CD4-positive, alpha-beta T cell treated with Interleukin-4 for 1 hour (primary cell): ENCODE data around the gene CBFA2T3.
A peak's percentile ranks its signal among the peaks of the same experiment; 100 is the strongest.
"Not testable (repeated sequence)": the region's sequence is repeated elsewhere in the genome, so short reads cannot be mapped to it uniquely, and the experiment has no call there.

Source experiments
- DNase-seq, 2 donors: peaks; one replicate each; pipeline ENCODE4 v3.0.0-alpha.2; 2020 to 2022

The CBFA2T3 gene

GRCh38 chr16:89012622-89012995 is 35.6 kb upstream of the CBFA2T3 start:
- DNase-seq = no peak

GRCh38 chr16:89011909-89012621 is 35.1 kb upstream of the CBFA2T3 start:
- DNase-seq = no peak

- DNase-seq = no peak
Observed at GRCh38 chr16:89010210-89010925, 33.4 kb upstream of the CBFA2T3 start.

- DNase-seq = peak in 1 of 2 donors; percentile 31
Observed at GRCh38 chr16:89009343-89010209, 32.6 kb upstream of the CBFA2T3 start.

GRCh38 chr16:89008796-89009195 is 31.8 kb upstream of the CBFA2T3 start:
- DNase-seq = not testable (repeated sequence)

GRCh38 chr16:89007371-89008249 is 30.6 kb upstream of the CBFA2T3 start:
- DNase-seq = no peak

- no peak for DNase-seq
Observed at GRCh38 chr16:89006036-89006752, 29.2 kb upstream of the CBFA2T3 start.

- no peak for DNase-seq
Observed at GRCh38 chr16:89005201-89006035, 28.4 kb upstream of the CBFA2T3 start.

- DNase-seq = no peak
Observed at GRCh38 chr16:89004209-89004831, 27.3 kb upstream of the CBFA2T3 start.

GRCh38 chr16:89003831-89004208 is 26.8 kb upstream of the CBFA2T3 start:
- DNase-seq = no peak

- no peak for DNase-seq
Observed at GRCh38 chr16:89002851-89003830, 26.1 kb upstream of the CBFA2T3 start.

GRCh38 chr16:89002081-89002480 is 25.1 kb upstream of the CBFA2T3 start:
- not testable (repeated sequence) for DNase-seq

GRCh38 chr16:89001117-89002027 is 24.4 kb upstream of the CBFA2T3 start:
- DNase-seq = no peak

- no peak for DNase-seq
Observed at GRCh38 chr16:89000207-89000959, 23.4 kb upstream of the CBFA2T3 start.

GRCh38 chr16:88999457-89000206 is 22.6 kb upstream of the CBFA2T3 start:
- DNase-seq = peak in 1 of 2 donors; percentile 15
